ENCODE measurements around the gene SLC22A23.

The SLC22A23 gene

DNA sequence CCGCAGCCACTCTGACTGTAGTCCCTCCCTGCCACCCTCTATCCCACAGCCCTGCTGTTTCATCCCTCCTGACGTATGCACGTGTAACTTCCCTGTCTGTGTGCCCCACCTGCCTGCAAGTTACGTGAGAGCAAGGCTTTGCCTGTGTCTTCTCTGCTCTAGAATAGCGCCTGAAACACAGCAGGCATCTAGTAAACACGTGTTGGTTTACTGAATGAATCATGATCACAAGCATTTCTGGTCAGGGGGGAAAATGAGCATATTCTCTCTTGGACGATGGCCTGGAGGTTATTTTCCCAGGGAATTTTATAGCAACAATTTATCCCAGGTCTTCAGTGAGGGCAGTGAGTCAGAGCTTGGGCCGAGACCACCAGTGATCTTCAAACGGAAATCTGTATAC lies 159.8 kb downstream of the SLC22A23 start:
- no peak for DNase-seq (ENCODE audit: low spot score)
- no peaks in the 10 kb centered on the region for H3K36me3 Mint-ChIP-seq (ENCODE audit: low read depth)
- no peak overlapping the region for H3K27ac Mint-ChIP-seq
- H3K4me3 Mint-ChIP-seq = no peak overlapping the region
- peaks cover 3% of the 10 kb centered on the region for H3K27me3 Mint-ChIP-seq (ENCODE audit: low read depth)
- no peaks in the 10 kb centered on the region for H3K9me3 Mint-ChIP-seq
- no peaks in the 10 kb centered on the region for H3K4me1 Mint-ChIP-seq (ENCODE audit: low read depth)

DNA sequence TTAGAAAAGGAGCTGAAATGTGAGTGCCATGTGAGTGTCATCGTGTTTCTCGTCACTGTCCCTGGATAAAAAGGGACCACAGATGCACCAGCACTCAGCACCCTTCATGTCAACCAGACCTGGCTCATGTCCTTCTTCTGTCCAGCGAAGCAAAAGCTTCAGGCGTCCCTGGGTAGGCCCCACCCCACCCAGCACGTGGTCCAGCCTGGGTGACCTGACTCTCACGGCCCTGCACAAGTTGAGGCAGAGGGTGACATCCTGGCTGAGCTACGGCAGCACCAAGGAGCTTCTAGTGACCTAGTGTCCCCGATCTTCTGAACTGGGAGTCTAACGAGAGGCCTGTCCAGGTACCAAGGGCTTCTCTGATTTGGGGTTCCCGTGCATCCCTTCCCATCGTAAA lies 160.3 kb downstream of the SLC22A23 start:
- H3K36me3 Mint-ChIP-seq (ENCODE audit: low read depth) = no peaks in the 10 kb centered on the region
- no peaks in the 10 kb centered on the region for H3K9me3 Mint-ChIP-seq
- no peak for DNase-seq (ENCODE audit: low spot score)
- peaks cover 1% of the 10 kb centered on the region for H3K27me3 Mint-ChIP-seq (ENCODE audit: low read depth)
- H3K4me3 Mint-ChIP-seq = no peak overlapping the region
- no peaks in the 10 kb centered on the region for H3K4me1 Mint-ChIP-seq (ENCODE audit: low read depth)
- no peak overlapping the region for H3K27ac Mint-ChIP-seq

DNA sequence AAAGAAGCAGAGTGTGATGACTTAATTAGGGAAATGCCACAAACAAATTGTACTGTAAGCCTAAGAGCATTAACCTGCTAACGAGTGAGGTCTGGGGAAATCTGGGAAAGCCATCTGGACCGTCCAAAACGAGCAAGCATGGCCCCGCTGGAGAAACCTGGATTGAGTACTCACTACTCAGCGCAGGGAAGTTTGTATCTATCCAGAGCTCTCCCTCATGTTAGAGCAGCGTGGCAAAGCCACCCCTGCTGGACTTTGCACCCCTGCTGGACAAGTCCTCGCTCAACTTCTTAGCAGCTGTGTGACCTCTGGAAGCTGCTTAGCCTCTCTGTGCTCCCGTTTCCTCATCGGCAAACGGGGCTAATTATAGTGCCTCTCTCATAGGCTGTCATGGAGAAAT lies 160.8 kb downstream of the SLC22A23 start:
- Mint-ChIP-seq H3K9me3 (no peaks in the 10 kb centered on the region), H3K27ac (no peak overlapping the region), H3K36me3 (ENCODE audit: low read depth) (no peaks in the 10 kb centered on the region), H3K4me3 (no peak overlapping the region), H3K4me1 (ENCODE audit: low read depth) (no peaks in the 10 kb centered on the region), H3K27me3 (ENCODE audit: low read depth) (no peaks in the 10 kb centered on the region)
- no peak for DNase-seq (ENCODE audit: low spot score)

DNA sequence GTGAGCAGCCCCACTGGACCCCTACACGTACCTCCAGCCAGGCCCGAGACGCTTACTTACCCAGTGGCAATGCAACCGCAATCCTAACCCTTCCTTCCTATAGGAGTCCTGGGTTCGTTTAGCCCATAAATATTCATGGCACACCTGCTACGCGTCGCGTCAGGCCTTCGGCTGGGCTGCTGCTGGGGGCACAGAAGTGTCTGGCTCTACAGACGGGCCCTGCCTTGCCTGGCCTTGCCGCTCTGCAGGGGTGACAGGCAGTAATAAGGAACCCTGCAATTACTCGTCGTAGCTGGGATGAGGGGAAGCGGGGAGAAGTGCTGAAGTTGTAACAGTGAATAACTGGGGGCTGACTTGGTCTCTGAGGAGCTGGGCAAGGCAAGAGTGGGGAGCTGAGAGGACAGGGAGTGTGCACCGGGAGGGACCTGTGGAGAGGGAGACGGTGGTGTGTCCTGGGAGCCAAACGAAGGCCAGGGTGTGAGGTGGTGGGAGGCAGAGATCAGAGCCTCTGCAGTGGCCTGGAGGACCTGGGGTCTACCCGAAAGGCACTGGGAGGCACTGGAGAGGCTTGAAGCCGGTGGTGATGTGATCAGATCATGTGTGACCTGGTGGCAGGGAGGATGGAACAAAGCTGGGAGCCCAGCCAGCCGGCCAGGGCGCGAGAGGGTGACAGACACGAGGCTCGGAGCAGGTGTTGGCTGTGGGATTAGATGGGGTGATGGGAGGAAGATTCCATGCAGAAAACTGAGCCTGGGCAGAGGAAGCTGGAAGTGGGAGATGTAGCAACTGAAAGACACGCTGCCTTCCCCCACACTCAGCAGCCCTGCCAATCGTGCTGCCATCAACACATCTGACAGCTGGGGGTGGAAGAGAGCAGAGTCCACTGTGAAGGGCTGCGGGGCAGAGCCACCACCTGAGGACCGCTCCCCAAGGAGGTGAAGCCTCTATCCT lies 161.7 kb downstream of the SLC22A23 start:
- DNase-seq (ENCODE audit: low spot score) = no peak
- Mint-ChIP-seq H3K4me1 (ENCODE audit: low read depth) (no peaks in the 10 kb centered on the region), H3K9me3 (no peaks in the 10 kb centered on the region), H3K4me3 (no peak overlapping the region), H3K27ac (no peak overlapping the region), H3K36me3 (ENCODE audit: low read depth) (no peaks in the 10 kb centered on the region), H3K27me3 (ENCODE audit: low read depth) (no peaks in the 10 kb centered on the region)

DNA sequence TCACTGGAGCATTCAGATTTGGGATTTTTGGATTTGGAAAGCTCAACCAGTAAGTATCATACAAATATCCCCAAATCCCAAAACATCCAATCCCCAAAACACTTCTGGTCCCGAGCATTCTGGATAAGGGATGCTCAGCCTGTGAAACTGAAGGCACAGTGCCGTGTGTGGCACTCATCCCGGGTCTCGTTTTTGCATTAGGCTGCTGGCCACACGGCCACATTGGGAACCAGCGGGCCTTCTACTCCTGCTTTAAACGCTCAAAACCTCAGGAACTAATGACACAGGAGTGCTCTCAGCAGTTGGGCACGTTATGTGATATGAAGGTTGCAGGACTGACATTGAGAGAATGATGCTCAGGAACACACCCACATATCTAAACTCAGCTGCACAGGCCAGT lies 162.5 kb downstream of the SLC22A23 start:
- H3K36me3 Mint-ChIP-seq (ENCODE audit: low read depth) = no peaks in the 10 kb centered on the region
- no peaks in the 10 kb centered on the region for H3K4me1 Mint-ChIP-seq (ENCODE audit: low read depth)
- no peak overlapping the region for H3K27ac Mint-ChIP-seq
- no peak overlapping the region for H3K4me3 Mint-ChIP-seq
- H3K9me3 Mint-ChIP-seq = no peaks in the 10 kb centered on the region
- H3K27me3 Mint-ChIP-seq (ENCODE audit: low read depth) = no peaks in the 10 kb centered on the region
- DNase-seq (ENCODE audit: low spot score) = no peak

DNA sequence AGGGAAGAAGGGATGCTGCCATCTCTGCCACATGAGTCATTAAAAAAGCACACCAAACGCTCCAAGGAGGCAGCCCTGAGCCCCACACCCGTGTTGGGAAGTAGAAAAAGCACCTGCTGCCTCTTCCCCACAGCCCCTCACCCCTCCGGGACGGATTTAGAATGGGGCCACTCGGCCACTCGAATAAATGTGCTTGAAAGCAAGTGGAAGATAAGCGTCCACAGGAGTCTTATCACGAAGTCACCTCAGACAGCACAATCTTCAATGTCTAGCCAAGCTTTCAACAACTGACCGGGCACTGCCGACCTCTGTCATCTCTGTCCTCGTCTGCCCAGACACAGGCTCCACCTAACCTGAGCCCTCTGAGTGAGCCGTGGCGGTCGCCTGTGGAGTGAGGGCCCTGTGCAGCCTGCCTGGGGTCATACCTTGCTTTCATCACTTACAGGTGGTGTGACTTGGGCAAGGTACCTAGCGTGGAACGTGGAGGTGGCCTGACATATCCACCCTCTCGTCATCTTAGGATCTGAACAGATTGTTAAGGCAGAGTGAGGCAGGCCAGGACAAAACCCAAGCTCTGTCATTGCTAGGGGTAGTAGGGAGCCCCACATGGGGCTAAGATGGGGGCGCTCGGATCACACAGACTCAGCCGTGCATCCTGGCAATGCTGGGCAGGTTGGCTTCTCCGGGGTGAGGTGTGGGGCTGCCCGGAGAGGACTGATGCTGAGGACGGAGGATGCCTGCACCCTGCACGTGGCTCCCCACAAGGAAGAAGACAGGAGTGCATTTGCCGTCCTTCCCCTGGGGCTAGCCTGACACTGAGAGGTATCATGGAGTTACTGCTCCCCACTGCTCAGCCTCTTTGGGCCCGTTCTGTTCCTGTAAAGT lies 163.3 kb downstream of the SLC22A23 start:
- Mint-ChIP-seq H3K27ac (no peak overlapping the region), H3K36me3 (ENCODE audit: low read depth) (no peaks in the 10 kb centered on the region), H3K4me3 (no peak overlapping the region), H3K4me1 (ENCODE audit: low read depth) (no peaks in the 10 kb centered on the region), H3K27me3 (ENCODE audit: low read depth) (no peaks in the 10 kb centered on the region), H3K9me3 (no peaks in the 10 kb centered on the region)
- no peak for DNase-seq (ENCODE audit: low spot score)

DNA sequence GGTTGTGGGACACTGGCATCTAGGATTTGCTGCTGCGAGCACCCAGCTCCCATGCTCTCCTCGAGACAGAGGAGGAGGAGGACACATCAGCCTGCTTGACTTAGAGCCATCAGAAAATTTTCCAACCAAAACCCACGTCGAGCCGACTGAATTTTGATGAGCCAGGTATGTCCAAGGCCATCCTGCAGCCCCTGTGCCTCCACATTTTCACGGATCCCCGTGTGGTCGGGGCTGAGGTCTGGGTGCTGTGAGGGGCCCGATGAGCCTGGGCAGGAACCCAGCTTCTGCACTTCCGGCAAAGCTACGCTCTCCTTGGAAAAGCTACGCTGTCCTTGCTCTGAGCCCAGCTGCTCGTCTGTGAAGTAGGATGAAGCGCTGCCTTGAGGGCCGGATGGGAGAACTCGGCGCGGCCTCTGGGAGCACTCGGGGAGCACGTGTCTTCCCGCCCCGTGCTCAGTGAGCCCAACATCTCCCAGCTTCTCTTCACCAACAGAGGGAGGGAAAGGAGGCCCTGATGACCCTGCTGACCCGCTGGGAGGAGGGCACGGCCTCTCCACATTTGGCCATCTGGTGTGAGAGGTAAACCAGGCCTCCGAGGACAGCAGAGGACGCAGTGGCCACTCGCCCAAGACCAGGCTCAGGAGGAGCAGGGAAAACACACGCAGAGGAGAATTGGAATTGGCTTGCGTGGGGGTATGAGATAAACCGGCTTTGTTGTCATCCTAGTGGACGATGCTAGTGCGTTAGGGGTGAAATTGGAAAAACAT lies 164.2 kb downstream of the SLC22A23 start:
- H3K4me1 Mint-ChIP-seq (ENCODE audit: low read depth) = no peaks in the 10 kb centered on the region
- DNase-seq (ENCODE audit: low spot score) = no peak

DNA sequence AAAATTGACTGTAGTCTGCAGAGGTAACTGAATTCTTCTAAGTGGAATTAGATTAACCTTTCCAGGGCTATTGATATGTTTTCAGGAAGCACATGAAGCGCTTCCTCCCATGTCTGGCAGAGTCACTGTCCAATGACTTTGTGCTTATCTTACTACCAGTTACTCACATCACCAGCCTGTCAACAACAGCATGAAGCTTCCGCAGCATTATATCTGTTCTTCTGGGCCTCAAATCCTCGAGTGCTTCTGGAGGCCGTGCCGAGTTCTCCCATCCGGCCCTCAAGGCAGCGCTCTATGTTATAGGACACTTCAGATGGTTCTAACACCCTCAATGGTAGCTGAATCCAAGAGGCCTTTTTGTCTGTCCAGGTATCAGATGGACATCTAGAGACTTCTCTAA lies 164.9 kb downstream of the SLC22A23 start:
- H3K36me3 Mint-ChIP-seq (ENCODE audit: low read depth) = no peaks in the 10 kb centered on the region
- no peaks in the 10 kb centered on the region for H3K27me3 Mint-ChIP-seq (ENCODE audit: low read depth)
- H3K4me3 Mint-ChIP-seq = no peak overlapping the region
- no peaks in the 10 kb centered on the region for H3K9me3 Mint-ChIP-seq
- no peak overlapping the region for H3K27ac Mint-ChIP-seq
- no peak for DNase-seq (ENCODE audit: low spot score)
- H3K4me1 Mint-ChIP-seq (ENCODE audit: low read depth) = no peaks in the 10 kb centered on the region

More for the DNA sequence above, 164.2 kb downstream of the SLC22A23 start:
- Mint-ChIP-seq H3K4me3 (no peak overlapping the region), H3K9me3 (no peaks in the 10 kb centered on the region), H3K27me3 (ENCODE audit: low read depth) (no peaks in the 10 kb centered on the region), H3K36me3 (ENCODE audit: low read depth) (no peaks in the 10 kb centered on the region), H3K27ac (no peak overlapping the region)

DNA sequence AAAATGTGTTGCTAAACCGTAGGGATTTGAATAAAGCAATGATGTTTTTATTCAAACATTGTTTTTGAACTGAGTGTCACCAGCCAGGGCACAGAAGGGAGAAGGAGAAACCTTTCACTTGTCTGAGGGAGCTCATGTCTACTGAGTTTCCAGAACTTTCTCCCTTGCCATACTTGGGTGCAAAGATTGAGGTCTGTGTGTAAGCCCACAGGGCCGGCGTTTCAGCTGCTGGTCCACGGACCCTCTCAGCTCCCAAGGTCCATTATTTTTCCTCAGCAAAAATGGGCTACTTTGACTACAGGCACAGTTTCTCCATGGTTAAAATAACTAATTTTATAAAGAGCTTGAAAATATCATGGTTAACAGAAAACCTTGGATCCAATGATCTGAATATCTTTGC lies 165.5 kb downstream of the SLC22A23 start:
- H3K27ac Mint-ChIP-seq = no peak overlapping the region

DNA sequence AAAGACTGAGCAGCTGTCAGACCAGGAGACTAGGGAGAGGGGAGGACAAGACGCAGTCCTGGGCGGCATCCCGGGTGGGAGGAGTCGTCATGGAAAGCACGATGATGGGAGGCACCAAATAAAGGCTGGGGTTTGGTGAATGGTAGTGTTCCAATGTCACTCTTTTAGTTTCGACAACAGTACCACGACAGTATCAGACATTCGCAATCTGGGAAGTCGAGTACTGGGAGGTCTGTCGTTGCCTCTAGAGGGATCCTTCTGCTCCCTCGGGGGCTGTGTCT lies 166.0 kb downstream of the SLC22A23 start:
- H3K27me3 Mint-ChIP-seq (ENCODE audit: low read depth) = no peaks in the 10 kb centered on the region
- no peak overlapping the region for H3K4me3 Mint-ChIP-seq
- no peaks in the 10 kb centered on the region for H3K4me1 Mint-ChIP-seq (ENCODE audit: low read depth)
- H3K27ac Mint-ChIP-seq = no peak overlapping the region
- no peaks in the 10 kb centered on the region for H3K36me3 Mint-ChIP-seq (ENCODE audit: low read depth)
- DNase-seq (ENCODE audit: low spot score) = no peak
- H3K9me3 Mint-ChIP-seq = no peaks in the 10 kb centered on the region

More for the DNA sequence above, 165.5 kb downstream of the SLC22A23 start:
- H3K27me3 Mint-ChIP-seq (ENCODE audit: low read depth) = no peaks in the 10 kb centered on the region
- no peak for DNase-seq (ENCODE audit: low spot score)
- no peaks in the 10 kb centered on the region for H3K9me3 Mint-ChIP-seq
- H3K36me3 Mint-ChIP-seq (ENCODE audit: low read depth) = no peaks in the 10 kb centered on the region
- no peaks in the 10 kb centered on the region for H3K4me1 Mint-ChIP-seq (ENCODE audit: low read depth)
- H3K4me3 Mint-ChIP-seq = no peak overlapping the region

DNA sequence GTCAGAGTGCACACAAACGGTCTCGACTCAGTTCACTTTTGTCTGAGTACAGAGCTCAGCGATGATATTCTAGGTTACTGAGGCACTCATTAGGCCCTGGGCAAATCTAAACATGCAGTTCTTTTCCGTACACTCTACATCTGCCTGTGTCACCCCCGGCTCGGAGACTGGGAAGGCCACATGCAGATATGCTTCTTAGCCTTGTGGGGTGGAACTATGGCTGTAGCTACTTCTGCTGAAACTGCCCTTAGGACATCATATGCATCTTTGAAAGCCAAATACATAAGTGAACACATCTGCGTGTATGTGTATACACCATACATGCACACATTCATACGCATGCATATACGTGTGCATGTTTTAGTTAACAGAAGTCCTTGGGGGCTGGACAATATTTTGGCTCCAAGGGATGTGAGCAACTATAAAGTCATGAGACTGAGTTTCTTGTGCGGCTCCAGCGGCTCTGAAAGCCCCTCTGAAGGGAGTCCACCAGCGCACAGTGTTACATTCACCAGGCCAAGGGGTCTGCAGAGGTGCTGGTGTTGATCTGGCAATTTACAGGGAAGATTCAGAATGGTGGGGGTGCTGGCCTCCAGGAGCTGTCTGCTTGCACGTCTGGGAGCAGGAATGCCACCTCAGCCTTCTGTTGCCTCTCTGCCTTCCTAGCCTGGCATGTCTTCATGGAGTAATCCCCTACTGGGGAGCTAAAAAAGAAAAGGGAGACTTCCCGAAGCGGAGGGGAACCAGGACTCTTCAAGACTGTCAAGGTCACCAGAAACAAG lies 166.5 kb downstream of the SLC22A23 start:
- H3K4me1 Mint-ChIP-seq (ENCODE audit: low read depth) = no peaks in the 10 kb centered on the region
- no peaks in the 10 kb centered on the region for H3K27me3 Mint-ChIP-seq (ENCODE audit: low read depth)
- no peaks in the 10 kb centered on the region for H3K36me3 Mint-ChIP-seq (ENCODE audit: low read depth)
- no peak for DNase-seq (ENCODE audit: low spot score)
- no peak overlapping the region for H3K4me3 Mint-ChIP-seq
- no peaks in the 10 kb centered on the region for H3K9me3 Mint-ChIP-seq
- H3K27ac Mint-ChIP-seq = no peak overlapping the region

DNA sequence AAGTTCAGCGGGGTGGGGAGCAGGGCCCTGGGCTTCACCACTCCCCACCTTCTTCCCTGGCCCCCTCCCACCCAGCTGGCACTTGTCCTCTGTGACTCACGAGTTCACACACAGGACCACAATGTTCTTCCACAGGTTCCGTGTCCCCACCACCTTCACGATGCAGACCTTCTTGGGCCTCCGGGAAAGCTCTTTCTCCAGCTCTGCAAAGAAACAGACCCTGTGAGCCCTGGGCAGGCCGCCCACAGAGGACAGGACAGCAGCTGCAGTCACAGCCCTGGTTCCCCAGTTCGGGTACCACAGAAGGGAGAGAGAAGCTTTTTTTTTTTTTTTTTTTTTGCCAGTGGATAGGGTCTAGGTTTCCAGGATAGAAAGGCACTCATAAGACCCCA lies 167.2 kb downstream of the SLC22A23 start:
- H3K27ac Mint-ChIP-seq = no peak overlapping the region

More for the DNA sequence above, 167.2 kb downstream of the SLC22A23 start:
- Mint-ChIP-seq H3K9me3 (no peaks in the 10 kb centered on the region), H3K4me1 (ENCODE audit: low read depth) (no peaks in the 10 kb centered on the region), H3K4me3 (no peak overlapping the region), H3K36me3 (ENCODE audit: low read depth) (no peaks in the 10 kb centered on the region), H3K27me3 (ENCODE audit: low read depth) (no peaks in the 10 kb centered on the region)
- no peak for DNase-seq (ENCODE audit: low spot score)

Measured in T-helper 2 cell treated with Interferon-gamma antibody and Interleukin-4, amounts not matched to agents 5 μg/mL and 100 μg/mL, for 36 hours (primary cell).